Hair follicular keratinocyte (primary cell): ENCODE results near the gene COX6B1. TPM values are rescaled to one million over a fixed set of nuclear protein-coding genes. Genes with fewer than 3 reads are reported as not detected.

Experiments
- total RNA-seq: library from RNA; depleted of rRNA; stranded (reverse); fragments of >200 nt; gene quantifications from 2 replicates; pipeline ENCODE4 v1.2.3, GENCODE V29; 2015

COX6B1 gene
- 481 and 564 TPM in 2 replicates for total RNA-seq

GRCh38 chr19:35648017-35648961 lies at the start of gene COX6B1:
COX6B1 (plus strand) TSS chr19:35648323; CDS start chr19:35651244, 2,921 bp downstream.

DNA sequence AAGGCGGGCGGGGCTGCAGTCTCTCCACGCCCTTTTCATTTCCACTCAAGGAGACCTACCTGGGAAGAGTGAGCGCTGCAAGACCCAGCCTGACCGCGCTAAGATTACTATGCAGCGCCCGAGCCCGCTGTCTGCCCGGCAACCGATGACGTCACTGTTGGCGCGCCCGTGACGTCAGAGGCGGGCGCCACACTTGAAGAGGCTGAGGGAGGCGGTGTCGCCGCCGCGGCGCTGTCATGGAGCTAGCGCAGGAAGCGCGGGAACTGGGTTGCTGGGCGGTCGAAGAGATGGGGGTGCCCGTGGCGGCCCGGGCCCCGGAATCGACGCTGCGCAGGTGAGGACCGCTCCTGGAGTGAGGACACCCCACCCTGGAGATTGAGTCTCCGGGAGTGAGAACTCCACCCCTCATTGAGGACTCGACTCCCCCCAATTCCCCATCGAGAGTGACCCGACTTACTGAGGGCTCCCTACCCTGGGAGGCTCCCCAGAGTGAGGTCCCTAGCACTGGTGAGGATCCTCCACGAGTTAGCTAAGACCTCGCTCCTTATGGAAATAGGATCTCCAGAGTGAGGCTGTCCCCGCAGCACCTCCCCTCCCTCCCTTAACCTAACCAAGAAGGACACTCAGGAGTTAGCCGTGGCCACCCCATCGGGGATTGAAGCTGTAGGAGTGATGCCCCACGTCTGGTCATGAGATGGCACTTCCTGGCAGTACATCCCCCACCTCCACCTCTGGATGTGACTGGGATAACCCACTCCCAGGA lies 35.4 kb upstream of the COX6B1 start, which contains the start of gene HAUS5:
Gene HAUS5 (plus strand): TSS at position 177 of the 763 bp plus-strand sequence. CDS start 60 bp downstream, at position 237.

GRCh38 chr19:35628565-35629331 lies 19.4 kb upstream of the COX6B1 start, which contains the start of gene RBM42:
RBM42 (plus strand) TSS chr19:35629036; CDS start chr19:35629154, 118 bp downstream.

DNA sequence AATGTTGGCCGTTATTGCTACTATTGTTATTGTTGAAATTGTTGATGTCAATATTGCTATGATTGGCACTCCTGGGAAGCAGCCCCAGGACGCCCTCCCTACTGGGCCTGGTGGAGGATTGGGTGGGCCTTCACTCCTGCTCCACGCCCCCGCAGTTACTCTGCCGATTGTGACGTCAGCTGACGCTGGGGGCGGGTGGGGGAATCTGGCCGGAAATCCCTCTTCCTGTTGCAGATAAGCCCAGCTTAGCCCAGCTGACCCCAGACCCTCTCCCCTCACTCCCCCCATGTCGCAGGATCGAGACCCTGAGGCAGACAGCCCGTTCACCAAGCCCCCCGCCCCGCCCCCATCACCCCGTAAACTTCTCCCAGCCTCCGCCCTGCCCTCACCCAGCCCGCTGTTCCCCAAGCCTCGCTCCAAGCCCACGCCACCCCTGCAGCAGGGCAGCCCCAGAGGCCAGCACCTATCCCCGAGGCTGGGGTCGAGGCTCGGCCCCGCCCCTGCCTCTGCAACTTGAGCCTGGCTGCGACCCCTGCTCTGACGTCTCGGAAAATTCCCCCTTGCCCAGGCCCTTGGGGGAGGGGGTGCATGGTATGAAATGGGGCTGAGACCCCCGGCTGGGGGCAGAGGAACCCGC lies 6.5 kb upstream of the COX6B1 start, which contains the start of gene ETV2:
Gene ETV2 (plus strand): TSS at position 231 of the 637 bp plus-strand sequence. CDS start 716 bp downstream, outside the sequence.

GRCh38 chr19:35666251-35666913 lies 18.3 kb downstream of the COX6B1 start, which contains the start of gene UPK1A:
UPK1A (plus strand) TSS chr19:35666517; CDS start chr19:35666813, 296 bp downstream.

DNA sequence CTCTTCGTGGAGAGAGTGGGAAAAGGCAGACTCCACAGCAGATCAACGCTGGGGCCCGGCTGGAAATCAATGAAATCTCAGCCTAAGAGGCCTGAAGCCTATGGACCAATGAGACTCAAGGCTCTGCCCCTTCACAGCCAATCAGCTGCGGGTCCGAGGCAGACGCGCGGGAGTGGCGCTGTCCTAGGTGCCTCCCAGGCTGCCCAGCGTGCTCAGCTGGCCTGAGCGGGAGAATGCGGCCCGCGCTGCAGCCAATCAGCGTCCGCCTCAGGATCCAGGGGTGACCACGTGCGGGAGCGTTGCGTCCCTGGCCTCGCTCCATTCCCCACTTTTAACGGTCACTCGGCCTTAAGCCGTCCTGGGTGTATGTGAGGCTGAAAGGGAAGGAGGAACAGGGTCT lies 56.1 kb downstream of the COX6B1 start, which contains the start of gene ZBTB32:
Gene ZBTB32 (plus strand): TSS at position 341 of the 400 bp plus-strand sequence. CDS start 10,069 bp downstream, outside the sequence.

Other genes starting within 250 kb of the COX6B1 start
- not detected in 2 replicates for gene FFAR2, start 200.1 kb upstream of the COX6B1 start, total RNA-seq
- 1.4 and 4.2 TPM in 2 replicates for gene KRTDAP, start 157.9 kb upstream of the COX6B1 start, total RNA-seq
- 317 and 408 TPM in 2 replicates for gene DMKN, start 134.7 kb upstream of the COX6B1 start, total RNA-seq
- gene SBSN, start 120.0 kb upstream of the COX6B1 start, total RNA-seq, result 1.1 and 3.4 TPM in 2 replicates
- not detected in 2 replicates for gene GAPDHS, start 114.9 kb upstream of the COX6B1 start, total RNA-seq
- 127 and 137 TPM in 2 replicates for gene TMEM147, start 102.7 kb upstream of the COX6B1 start, total RNA-seq
- not detected in 2 replicates for gene ATP4A, start 84.7 kb upstream of the COX6B1 start, total RNA-seq
- gene PMIS2, start 62.1 kb upstream of the COX6B1 start, total RNA-seq, result not detected in 2 replicates
- gene HAUS5, start 35.6 kb upstream of the COX6B1 start, total RNA-seq, result 11.0 and 13.1 TPM in 2 replicates
- gene RBM42, start 19.3 kb upstream of the COX6B1 start, total RNA-seq, result 75.7 and 96.4 TPM in 2 replicates
- 0.23 and 3.9 TPM in 2 replicates for gene ETV2, start 6.6 kb upstream of the COX6B1 start, total RNA-seq
- not detected in 2 replicates for gene UPK1A, start 18.2 kb downstream of the COX6B1 start, total RNA-seq
- gene ZBTB32, start 56.2 kb downstream of the COX6B1 start, total RNA-seq, result not detected in 2 replicates
- gene KMT2B, start 69.7 kb downstream of the COX6B1 start, total RNA-seq, result 6.4 and 13.0 TPM in 2 replicates
- 2.3 and 11.4 TPM in 2 replicates for gene IGFLR1, start 94.1 kb downstream of the COX6B1 start, total RNA-seq
- gene U2AF1L4, start 97.1 kb downstream of the COX6B1 start, total RNA-seq, result 10.5 and 12.1 TPM in 2 replicates
- 28.4 and 34.8 TPM in 2 replicates for gene PSENEN, start 97.3 kb downstream of the COX6B1 start, total RNA-seq
- 7.6 and 49.7 TPM in 2 replicates for gene LIN37, start 100.3 kb downstream of the COX6B1 start, total RNA-seq
- gene HSPB6, start 108.7 kb downstream of the COX6B1 start, total RNA-seq, result 0.15 TPM in 1 of 2 replicates, not detected in the other
- gene PROSER3, start 109.9 kb downstream of the COX6B1 start, total RNA-seq, result 8.4 and 11.7 TPM in 2 replicates
- 0.94 and 3.1 TPM in 2 replicates for gene ARHGAP33, start 127.2 kb downstream of the COX6B1 start, total RNA-seq
- not detected in 2 replicates for gene PRODH2, start 164.5 kb downstream of the COX6B1 start, total RNA-seq
- not detected in 2 replicates for gene NPHS1, start 204.2 kb downstream of the COX6B1 start, total RNA-seq
- 0.08 and 0.23 TPM in 2 replicates for gene KIRREL2, start 208.6 kb downstream of the COX6B1 start, total RNA-seq
- gene APLP1, start 220.3 kb downstream of the COX6B1 start, total RNA-seq, result 0.42 and 2.0 TPM in 2 replicates